ENCODE data around the gene XKR7.

DNA sequence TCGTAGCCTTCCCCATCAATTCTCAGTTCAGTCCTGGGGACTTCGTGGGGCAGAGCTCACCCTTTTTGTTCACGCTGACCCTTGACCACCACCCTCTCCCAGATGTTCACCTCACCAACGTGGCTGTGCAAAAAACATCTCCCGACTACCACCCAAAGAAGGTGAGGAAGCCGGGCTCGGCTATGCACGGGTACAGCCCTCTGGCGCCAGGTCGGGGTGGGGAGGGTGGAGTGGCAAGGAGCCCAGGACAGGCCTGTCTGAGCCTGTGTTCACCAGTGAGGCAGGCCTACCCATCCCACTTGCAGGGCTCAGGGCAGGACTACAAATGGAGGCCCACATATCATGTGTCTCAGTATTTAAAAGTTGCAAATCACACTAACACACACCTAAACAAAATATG lies 34.3 kb upstream of the XKR7 start:
- TF ChIP-seq, protein P1, sequence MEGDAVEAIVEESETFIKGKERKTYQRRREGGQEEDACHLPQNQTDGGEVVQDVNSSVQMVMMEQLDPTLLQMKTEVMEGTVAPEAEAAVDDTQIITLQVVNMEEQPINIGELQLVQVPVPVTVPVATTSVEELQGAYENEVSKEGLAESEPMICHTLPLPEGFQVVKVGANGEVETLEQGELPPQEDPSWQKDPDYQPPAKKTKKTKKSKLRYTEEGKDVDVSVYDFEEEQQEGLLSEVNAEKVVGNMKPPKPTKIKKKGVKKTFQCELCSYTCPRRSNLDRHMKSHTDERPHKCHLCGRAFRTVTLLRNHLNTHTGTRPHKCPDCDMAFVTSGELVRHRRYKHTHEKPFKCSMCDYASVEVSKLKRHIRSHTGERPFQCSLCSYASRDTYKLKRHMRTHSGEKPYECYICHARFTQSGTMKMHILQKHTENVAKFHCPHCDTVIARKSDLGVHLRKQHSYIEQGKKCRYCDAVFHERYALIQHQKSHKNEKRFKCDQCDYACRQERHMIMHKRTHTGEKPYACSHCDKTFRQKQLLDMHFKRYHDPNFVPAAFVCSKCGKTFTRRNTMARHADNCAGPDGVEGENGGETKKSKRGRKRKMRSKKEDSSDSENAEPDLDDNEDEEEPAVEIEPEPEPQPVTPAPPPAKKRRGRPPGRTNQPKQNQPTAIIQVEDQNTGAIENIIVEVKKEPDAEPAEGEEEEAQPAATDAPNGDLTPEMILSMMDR (optimal IDR thresholded peaks at IDR 0.05 in 1 of 3, IDR thresholded peaks at IDR 0.05 in 1 of 3, conservative IDR thresholded peaks at IDR 0.05 in 1 of 3; ENCODE audit: extremely low read depth in 1 of 3, insufficient read depth in 2 of 3, low read length in 3 of 3), result no peak
- no peak for TF ChIP-seq EZH2 (IDR thresholded peaks at IDR 0.05; ENCODE audit: low read length)

Data from keratinocyte (primary cell).